HG03039 (cell line): ENCODE data around the gene ZNF280D.

ENCODE experiments used
- ATAC-seq: cut with Tn5 transposase; IDR thresholded peaks from one replicate; pipeline ENCODE4 v1.9.1; 2021; ENCODE audit warnings: mild to moderate bottlenecking, moderate library complexity; ENCODE audit not compliant: unreplicated experiment

Gene ZNF280D

GRCh38 chr15:56640549-56640948, 92.8 kb downstream of the ZNF280D start:
- no peak for ATAC-seq

- no peak for ATAC-seq
These were observed 93.2 kb downstream of the ZNF280D start for GRCh38 chr15:56640127-56640526.

- no peak for ATAC-seq
These were observed 93.7 kb downstream of the ZNF280D start for GRCh38 chr15:56639631-56640030.

- no peak for ATAC-seq
These were observed 101.5 kb downstream of the ZNF280D start for GRCh38 chr15:56631765-56632164.

- ATAC-seq = no peak
These were observed 104.3 kb downstream of the ZNF280D start for GRCh38 chr15:56628893-56629532.

GRCh38 chr15:56619887-56620286, 113.4 kb downstream of the ZNF280D start:
- ATAC-seq = no peak

GRCh38 chr15:56617628-56618027, 115.7 kb downstream of the ZNF280D start:
- ATAC-seq = no peak

- no peak for ATAC-seq
These were observed 116.8 kb downstream of the ZNF280D start for GRCh38 chr15:56616551-56616950.

- ATAC-seq = no peak
These were observed 119.5 kb downstream of the ZNF280D start for GRCh38 chr15:56613811-56614210.

- ATAC-seq = no peak
These were observed 124.3 kb downstream of the ZNF280D start for GRCh38 chr15:56608993-56609392.

- peak; percentile 88 for ATAC-seq
These were observed 125.0 kb downstream of the ZNF280D start for GRCh38 chr15:56608140-56608778.

GRCh38 chr15:56602253-56602652, 131.1 kb downstream of the ZNF280D start:
- no peak for ATAC-seq

GRCh38 chr15:56600380-56600779, 132.9 kb downstream of the ZNF280D start:
- no peak for ATAC-seq

GRCh38 chr15:56598991-56599390, 134.3 kb downstream of the ZNF280D start:
- ATAC-seq = no peak

- ATAC-seq = no peak
These were observed 145.6 kb downstream of the ZNF280D start for GRCh38 chr15:56587686-56588085.

- no peak for ATAC-seq
These were observed 147.1 kb downstream of the ZNF280D start for GRCh38 chr15:56586206-56586605.

GRCh38 chr15:56582785-56583184, 150.5 kb downstream of the ZNF280D start:
- no peak for ATAC-seq
